Peyer's patch (tissue), 4 donors: Measurements from ENCODE around the gene VGLL4. TPM values are rescaled to one million over a fixed set of nuclear protein-coding genes. Genes with fewer than 3 reads are reported as not detected.
A peak's percentile ranks its signal among the peaks of the same experiment; 100 is the strongest.

ENCODE experiments used
- DNase-seq, 3 donors: peaks; one replicate each; pipeline ENCODE4 v3.0.0-alpha.2; 2017 to 2019
- H3K27ac ChIP-seq, 4 donors: fragments of 200-600 bp; sonication (generic); one replicate each; pipeline ENCODE4 v1.5.1; 2016 to 2019
- H3K27me3 ChIP-seq, 2 donors: fragments of 200-600 bp; sonication (generic); one replicate each; pipeline ENCODE4 v1.5.1; 2019
- H3K36me3 ChIP-seq, 3 donors: fragments of 200-600 bp; sonication (generic); one replicate each; pipeline ENCODE4 v1.5.1; 2016 to 2019
- H3K4me1 ChIP-seq, 4 donors: fragments of 200-600 bp; sonication (generic); one replicate each; pipeline ENCODE4 v1.5.1; 2016 to 2019
- H3K4me3 ChIP-seq, 4 donors: fragments of 200-600 bp; sonication (generic); 1 replicate in 3 of 4; 2 replicates in 1 of 4; pipeline ENCODE4 v1.5.1; 2016 to 2019; ENCODE audit warnings: mild to moderate bottlenecking in 1 of 4
- H3K9me3 ChIP-seq, 4 donors: fragments of 200-600 bp; sonication (generic); one replicate each; pipeline ENCODE4 v1.5.1; 2016 to 2019; ENCODE audit warnings: mild to moderate bottlenecking in 1 of 4
- CTCF ChIP-seq, 6 experiments: fragments of 450-650 bp in 4 of 6; fragments of 200-600 bp in 2 of 6; sonication (generic) in 1 of 6; IDR thresholded peaks; one replicate each; pipeline ENCODE4 v1.5.1; 2017 to 2019; ENCODE audit warnings: antibody characterized with exemption in 6 of 6, mild to moderate bottlenecking in 3 of 6, moderate library complexity in 1 of 6
- POLR2A ChIP-seq, 2 donors: fragments of 450-650 bp; IDR thresholded peaks; one replicate each; pipeline ENCODE4 v1.5.1; 2017; ENCODE audit warnings: antibody characterized with exemption in 2 of 2, mild to moderate bottlenecking in 2 of 2, moderate library complexity in 2 of 2
- total RNA-seq, 4 donors: library from RNA; depleted of rRNA; stranded (reverse); fragments of >200 nt; gene quantifications; one replicate each; pipeline ENCODE4 v1.1.0, GENCODE V29; 2016

Gene VGLL4
- total RNA-seq, 4 donors from 2014 or later = 41.7 to 66.7 (median 59.4) TPM

- no peak overlapping the region for H3K27ac ChIP-seq
- H3K27me3 ChIP-seq = no peaks in the 10 kb centered on the region
- no peaks in the 10 kb centered on the region for H3K9me3 ChIP-seq
- no peaks in the 10 kb centered on the region for H3K36me3 ChIP-seq
- H3K4me1 ChIP-seq = peaks cover 0 to 14% (median 0%) of the 10 kb centered on the region in 4 donors
- TF ChIP-seq CTCF (IDR thresholded peaks at IDR 0.05) (no peak), POLR2A (IDR thresholded peaks at IDR 0.05) (no peak)
- DNase-seq = no peak
- no peak overlapping the region for H3K4me3 ChIP-seq
Observed at GRCh38 chr3:11665331-11665730, 21.6 kb upstream of the VGLL4 start.

DNA sequence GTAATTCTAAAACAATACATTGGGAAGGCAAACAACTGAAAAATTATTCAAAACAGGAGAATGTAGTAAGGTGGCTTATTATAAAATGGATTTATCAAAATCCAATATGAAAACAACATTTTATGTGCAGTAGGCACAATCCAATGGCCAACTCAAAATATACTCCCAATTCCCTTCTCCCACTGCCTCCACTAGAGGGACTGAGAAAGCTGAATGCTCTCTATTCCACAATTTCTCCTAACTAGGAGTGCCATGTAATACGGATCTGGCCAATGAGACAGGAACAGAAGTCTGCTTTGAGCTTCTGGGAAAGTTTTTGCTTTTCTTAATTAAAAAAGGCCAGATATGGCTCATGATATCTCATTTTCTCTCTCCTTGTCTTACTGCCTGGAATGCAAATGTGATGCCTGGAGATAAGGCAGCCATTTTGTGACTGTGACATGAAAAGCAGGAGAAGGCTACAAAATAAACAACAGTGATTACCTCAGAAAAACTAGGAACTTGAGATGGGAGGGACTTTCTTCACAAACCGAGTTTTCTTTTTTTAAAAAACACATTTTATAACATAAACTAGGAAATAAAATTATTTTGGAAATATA is 18.8 kb upstream of the VGLL4 start:
- Histone ChIP-seq H3K9me3 (no peaks in the 10 kb centered on the region), H3K27ac (no peak overlapping the region), H3K27me3 (no peaks in the 10 kb centered on the region), H3K4me3 (no peak overlapping the region), H3K4me1 (peaks cover 0 to 16% (median 0%) of the 10 kb centered on the region in 4 donors), H3K36me3 (no peaks in the 10 kb centered on the region)
- no peak for TF ChIP-seq POLR2A (IDR thresholded peaks at IDR 0.05)
- TF ChIP-seq CTCF (IDR thresholded peaks at IDR 0.05) = peak in 2 of 6 experiments; percentile 36 to 43
- no peak for DNase-seq

DNA sequence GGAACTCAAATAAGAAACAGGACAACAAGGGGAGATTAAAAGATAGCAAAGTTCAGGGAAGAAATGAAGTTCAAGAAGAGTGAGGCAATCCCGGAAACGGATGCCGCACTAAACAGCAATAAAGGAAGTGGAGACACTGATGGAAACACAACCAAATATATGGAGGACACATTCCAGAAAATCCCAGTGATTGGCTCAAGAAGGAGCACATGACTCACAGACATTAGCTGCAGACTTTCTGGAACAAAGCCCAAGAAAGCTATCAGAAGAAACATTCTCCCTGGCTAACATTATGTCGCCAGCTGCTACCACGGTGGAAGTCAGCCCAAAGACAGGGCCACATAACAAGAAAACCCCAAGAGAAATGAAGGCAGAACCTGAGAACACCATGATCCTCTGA is 18.1 kb upstream of the VGLL4 start:
- no peaks in the 10 kb centered on the region for H3K27me3 ChIP-seq
- peaks cover 0 to 16% (median 0%) of the 10 kb centered on the region in 4 donors for H3K4me1 ChIP-seq
- TF ChIP-seq CTCF (IDR thresholded peaks at IDR 0.05) (no peak), POLR2A (IDR thresholded peaks at IDR 0.05) (no peak)
- H3K9me3 ChIP-seq = no peaks in the 10 kb centered on the region
- no peak for DNase-seq
- H3K4me3 ChIP-seq = no peak overlapping the region
- H3K36me3 ChIP-seq = no peaks in the 10 kb centered on the region
- H3K27ac ChIP-seq = no peak overlapping the region

DNA sequence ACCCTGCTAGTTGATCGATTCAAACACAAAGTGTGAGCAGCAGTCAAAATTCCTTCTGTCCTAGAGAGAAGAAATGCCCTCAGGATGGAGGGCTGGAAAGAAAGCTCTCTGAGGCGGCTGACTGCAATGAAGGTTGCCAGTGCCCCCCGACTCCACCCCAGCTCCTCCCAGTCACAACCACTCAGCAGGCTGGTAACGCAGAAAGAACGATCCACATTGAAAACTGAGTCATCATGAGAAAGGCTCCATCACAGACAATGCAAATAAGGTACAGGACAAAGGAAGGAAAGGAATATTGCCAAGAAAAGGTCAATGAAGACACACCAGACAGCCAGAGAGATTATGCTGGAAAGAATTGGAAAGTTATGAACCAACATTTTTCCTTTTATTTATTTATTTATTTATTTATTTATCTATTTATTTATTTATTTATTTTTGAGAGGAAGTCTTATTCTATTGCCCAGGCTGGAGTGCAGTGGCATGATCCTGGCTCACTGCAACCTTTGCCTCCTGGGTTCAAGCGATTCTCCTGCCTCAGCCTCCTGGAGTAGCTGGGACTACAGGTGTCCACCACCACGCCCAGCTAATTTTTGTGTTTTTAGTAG is 17.4 kb upstream of the VGLL4 start:
- Histone ChIP-seq H3K4me3 (no peak overlapping the region), H3K9me3 (no peaks in the 10 kb centered on the region), H3K36me3 (no peaks in the 10 kb centered on the region), H3K27me3 (no peaks in the 10 kb centered on the region), H3K4me1 (peaks cover 0 to 16% (median 0%) of the 10 kb centered on the region in 4 donors), H3K27ac (peak overlapping the region in 1 of 4 donors; percentile 28)
- TF ChIP-seq CTCF (IDR thresholded peaks at IDR 0.05) = no peak
- no peak for TF ChIP-seq POLR2A (IDR thresholded peaks at IDR 0.05)
- no peak for DNase-seq

DNA sequence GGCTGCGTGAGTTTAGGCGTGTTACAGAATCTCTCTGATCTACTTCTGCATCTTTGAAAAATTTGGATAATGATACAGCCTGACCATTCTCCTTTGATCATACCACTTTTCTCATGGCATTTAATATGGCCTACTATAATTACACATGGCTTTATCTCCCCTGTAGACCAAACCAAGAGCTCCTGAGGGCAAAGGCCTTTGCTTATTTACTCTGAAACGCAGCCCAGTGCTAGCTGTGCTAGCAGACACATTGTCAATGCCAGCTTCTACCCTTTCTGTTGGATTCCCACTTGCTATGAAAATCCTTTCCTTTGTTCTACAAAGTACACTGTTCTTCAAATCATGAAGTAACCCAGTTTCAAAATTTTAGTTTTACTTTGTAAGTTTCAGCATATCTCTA is 16.5 kb upstream of the VGLL4 start:
- Histone ChIP-seq H3K9me3 (no peaks in the 10 kb centered on the region), H3K27ac (peak overlapping the region in 1 of 4 donors; percentile 28), H3K27me3 (no peaks in the 10 kb centered on the region), H3K4me1 (peaks cover 0 to 16% (median 0%) of the 10 kb centered on the region in 4 donors), H3K36me3 (no peaks in the 10 kb centered on the region), H3K4me3 (no peak overlapping the region)
- DNase-seq = no peak
- TF ChIP-seq CTCF (IDR thresholded peaks at IDR 0.05) (no peak), POLR2A (IDR thresholded peaks at IDR 0.05) (no peak)
